HK-2 (cell line): ENCODE measurements around the gene DRC7.
"Not testable (repeated sequence)": the region's sequence is repeated elsewhere in the genome, so short reads cannot be mapped to it uniquely, and the experiment has no call there.

Experiments
- DNase-seq: peaks from one replicate; pipeline ENCODE4 v3.0.0-alpha.2; 2018; ENCODE audit not compliant: unreplicated experiment

Gene DRC7

GRCh38 chr16:57713596-57713995 is 19.0 kb downstream of the DRC7 start:
- no peak for DNase-seq

DNA sequence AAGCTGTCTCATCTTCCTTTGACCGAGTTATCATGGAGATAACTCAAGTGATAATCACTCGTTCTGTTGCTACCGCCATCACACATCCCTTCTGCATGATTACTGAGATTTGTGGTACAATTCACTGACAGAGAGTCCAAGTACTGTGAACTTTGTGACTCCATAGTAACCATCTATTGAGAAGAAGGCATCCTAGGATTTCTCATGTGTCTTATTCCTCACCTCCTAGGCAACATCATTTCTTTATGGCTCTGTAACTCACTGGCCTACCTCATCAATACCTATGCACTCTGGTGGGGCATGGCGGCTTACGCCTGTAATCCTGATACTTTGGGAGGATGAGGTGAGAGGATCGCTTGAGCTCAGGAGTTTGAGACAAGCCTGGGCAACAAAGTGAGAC is 19.4 kb downstream of the DRC7 start:
- DNase-seq = no peak

DNA sequence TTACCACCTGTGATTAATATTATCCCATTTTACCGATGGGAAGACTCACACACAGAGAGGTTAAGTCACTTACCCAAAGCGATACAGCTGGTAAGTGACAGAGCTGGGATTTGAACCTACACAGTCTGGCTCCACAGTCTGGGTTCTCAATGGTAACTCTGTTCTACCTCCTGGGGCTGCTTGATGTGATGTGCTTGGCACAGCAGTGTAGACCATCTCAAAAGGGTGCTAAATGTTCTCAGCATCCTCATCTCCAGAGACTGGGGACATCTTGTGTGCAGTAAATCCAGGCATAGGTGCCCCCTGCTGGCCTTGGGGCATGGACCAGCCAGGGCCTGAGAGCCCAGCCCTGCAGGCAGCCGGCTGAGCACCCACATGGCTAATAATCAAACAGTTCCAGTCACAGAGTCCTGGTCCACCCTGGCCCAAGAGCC is 25.6 kb downstream of the DRC7 start:
- DNase-seq = peak; percentile 67

GRCh38 chr16:57721356-57722209 is 27.0 kb downstream of the DRC7 start:
- DNase-seq = no peak

DNA sequence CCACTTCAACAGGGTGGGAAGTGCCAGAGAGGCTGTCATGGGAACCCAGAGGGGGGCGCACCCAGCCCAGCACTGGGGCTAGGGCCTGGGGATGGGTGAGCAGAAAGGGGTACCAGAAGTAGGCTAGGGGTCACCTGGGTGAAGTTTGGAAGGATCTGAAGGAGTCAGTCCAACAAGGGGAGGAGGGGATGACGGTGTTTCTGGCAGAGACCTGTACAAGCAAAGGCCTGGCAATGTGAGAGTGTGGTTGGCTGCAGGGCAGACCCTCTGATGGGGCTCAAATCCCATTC is 27.5 kb downstream of the DRC7 start:
- DNase-seq = no peak

GRCh38 chr16:57722651-57723050 is 28.0 kb downstream of the DRC7 start:
- DNase-seq = no peak

- no peak for DNase-seq
Measured at GRCh38 chr16:57723170-57723569, 28.6 kb downstream of the DRC7 start.

DNA sequence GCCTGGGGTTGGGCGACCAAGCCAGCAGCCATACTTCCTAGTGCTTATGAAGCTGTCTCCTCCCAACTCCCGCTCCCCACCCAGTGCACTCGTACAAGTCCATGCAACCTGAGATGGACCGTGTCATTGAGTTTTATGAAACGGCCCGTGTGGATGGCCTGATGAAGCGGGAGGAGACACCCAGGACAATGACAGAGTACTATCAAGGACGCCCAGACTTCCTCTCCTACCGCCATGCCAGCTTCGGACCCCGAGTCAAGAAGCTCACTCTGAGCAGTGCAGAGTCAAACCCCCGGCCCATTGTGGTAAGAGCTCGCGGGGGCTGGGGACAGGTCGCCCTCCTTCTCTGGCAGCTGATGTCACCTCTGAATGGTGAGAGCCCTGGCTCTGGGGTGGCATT is 29.9 kb downstream of the DRC7 start:
- no peak for DNase-seq

- DNase-seq = no peak
Measured at GRCh38 chr16:57725151-57725550, 30.5 kb downstream of the DRC7 start.

DNA sequence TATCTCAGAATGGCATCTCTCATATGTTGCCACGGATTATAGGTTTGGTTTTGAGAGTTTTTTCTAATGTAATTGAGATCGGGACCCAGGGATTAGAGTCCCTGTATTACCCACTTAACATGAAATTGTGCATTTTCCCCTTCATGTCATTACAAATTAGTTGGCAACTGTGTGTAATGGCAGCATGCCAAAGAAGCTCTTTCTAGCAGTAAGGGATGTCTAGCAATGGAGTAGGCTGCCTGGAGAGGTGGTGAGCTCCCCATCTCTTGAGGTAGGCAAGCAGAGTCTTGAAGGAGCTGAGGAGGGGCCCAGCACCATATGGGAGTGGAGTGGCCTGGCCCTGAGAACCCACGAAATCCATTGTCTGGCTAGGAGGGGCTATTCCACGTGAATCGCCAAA is 30.9 kb downstream of the DRC7 start:
- no peak for DNase-seq

GRCh38 chr16:57725976-57726375 is 31.4 kb downstream of the DRC7 start:
- DNase-seq = no peak

GRCh38 chr16:57726433-57726947 is 31.9 kb downstream of the DRC7 start:
- DNase-seq = no peak

- no peak for DNase-seq
Measured at GRCh38 chr16:57727610-57728009, 33.0 kb downstream of the DRC7 start.

DNA sequence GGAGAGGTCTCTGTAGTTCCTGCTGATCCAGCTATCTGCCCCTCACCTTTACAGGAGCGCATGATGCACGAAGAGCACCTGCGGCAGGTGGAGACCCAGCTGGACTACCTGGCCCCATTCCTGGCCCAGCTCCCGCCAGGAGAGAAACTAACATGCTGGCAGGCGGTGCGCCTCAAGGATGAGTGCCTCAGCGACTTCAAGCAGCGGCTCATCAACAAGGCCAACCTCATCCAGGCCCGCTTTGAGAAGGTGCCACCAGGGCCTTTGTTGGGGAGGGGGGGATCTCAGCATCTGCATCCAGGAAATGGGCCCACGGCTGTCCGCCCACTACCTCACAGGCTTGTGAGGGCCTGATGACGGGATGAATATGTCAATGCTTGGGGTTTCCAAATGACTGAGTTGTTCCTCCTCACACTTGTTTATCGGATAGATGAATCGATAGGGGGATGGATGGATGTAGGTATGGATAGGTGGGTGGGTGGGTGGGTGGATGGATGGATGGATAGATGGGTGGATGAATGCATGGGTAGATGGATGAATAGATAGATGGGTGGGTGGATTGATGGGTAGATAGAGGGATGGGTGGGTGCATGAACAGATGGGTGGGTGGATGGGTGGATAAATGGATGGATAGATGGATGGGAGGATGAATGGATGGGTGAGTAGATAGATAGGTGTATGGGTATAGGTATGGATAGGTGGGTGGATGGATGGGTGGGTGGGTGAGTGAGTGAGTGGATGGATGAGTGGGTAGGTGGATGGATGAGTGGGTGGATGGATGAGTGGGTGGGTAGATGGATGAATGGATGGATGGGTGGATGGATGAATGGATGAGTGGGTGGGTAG is 34.0 kb downstream of the DRC7 start:
- no peak for DNase-seq

GRCh38 chr16:57729182-57729484 is 34.5 kb downstream of the DRC7 start:
- no peak for DNase-seq

DNA sequence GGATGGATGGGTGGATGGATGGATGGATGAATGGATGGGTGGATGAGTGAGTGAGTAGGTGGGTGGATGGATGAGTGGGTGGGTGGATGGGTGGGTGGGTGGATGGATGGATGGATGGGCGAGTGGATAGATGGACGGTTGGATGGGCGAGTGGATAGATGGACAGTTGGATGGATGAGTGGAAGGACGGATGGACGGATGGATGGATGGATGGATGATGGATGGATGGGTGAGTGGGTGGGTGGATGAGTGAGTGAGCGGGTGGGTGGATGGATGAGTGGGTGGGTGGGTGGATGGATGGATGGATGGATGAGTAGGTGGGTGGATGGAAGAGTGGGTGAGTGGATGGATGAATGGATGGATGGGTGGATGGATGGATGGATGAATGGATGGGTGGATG is 35.2 kb downstream of the DRC7 start:
- DNase-seq = not testable (repeated sequence)

DNA sequence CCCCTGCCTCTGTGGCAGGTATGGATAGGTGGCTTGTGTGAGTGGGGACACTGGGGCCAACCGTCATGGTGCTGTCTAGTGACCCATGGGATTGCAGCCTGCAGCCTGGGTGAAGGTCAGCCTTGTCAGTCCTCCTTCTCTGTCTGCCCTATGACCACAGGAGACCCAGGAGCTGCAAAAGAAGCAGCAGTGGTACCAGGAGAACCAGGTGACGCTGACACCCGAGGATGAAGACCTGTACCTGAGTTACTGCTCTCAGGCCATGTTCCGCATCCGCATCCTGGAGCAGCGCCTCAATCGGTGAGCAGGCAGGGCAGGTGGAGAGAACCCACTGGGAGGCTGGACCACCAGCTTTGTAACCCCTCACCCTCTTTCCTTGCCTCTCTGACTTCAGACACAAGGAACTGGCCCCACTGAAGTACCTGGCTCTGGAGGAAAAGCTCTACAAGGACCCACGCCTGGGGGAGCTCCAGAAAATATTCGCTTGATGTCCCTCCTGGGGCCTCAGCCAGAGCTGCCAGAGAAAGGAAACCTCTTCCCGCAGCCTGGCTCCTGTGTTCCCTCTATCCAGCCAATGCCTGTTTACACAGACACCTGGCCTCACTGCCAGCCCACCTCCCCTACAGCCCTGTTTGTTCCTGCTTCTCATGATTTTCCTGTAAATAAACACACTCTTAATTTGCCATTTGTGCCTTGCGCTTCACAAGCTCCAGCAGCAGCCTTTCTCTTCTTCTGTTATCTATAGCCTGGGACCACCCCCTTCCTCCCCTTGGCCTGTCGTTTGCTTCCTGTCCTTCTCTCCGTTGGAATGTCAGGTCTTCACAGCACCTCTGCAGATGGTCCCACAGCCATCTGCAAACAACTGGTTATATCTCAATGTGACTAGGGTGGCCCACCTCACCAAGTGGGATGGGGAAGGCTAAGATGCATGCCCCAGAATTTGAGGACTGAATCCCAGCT is 36.4 kb downstream of the DRC7 start:
- no peak for DNase-seq

GRCh38 chr16:57732037-57732436 is 37.4 kb downstream of the DRC7 start:
- DNase-seq = no peak

GRCh38 chr16:57732714-57733113 is 38.1 kb downstream of the DRC7 start:
- DNase-seq = no peak

- no peak for DNase-seq
Measured at GRCh38 chr16:57734308-57734924, 39.8 kb downstream of the DRC7 start.

GRCh38 chr16:57734925-57735754 is 40.5 kb downstream of the DRC7 start:
- peak; percentile 99 for DNase-seq
